HL-60 (cell line): ENCODE results near the gene CRIP1.

Experiments
- CTCF ChIP-seq: IDR thresholded peaks from one replicate; pipeline ENCODE4 v1.5.1; 2011; ENCODE audit warnings: low read length, control low read depth, inconsistent platforms; ENCODE audit not compliant: insufficient read depth
- POLR2AphosphoS5 ChIP-seq: IDR thresholded peaks from 2 replicates; pipeline ENCODE4 v1.6.1; 2012; ENCODE audit warnings: low read depth
- REST ChIP-seq: IDR thresholded peaks from 2 replicates; pipeline ENCODE4 v1.6.1; 2012; ENCODE audit warnings: low read depth; ENCODE audit not compliant: insufficient replicate concordance

DNA sequence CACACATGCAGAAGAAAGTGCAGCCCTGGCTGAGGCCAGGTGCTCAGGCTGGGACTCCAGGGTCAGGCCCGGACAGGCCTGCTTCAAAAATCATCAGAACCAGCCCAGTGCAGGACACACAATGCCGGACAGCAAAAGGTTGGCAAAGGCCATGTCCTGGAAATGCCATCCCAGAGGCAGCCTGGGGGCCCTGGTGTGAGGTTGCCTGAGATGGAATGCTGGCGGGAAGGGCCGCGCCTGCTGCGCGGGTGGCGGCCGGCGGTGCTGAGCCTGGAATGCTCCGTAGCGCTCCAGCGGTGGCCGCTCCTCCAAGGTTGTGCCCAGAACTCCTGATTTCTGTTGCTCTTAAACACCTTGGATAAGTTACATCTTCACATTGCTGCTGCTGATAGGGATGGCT lies 33.7 kb upstream of the CRIP1 start:
- TF ChIP-seq CTCF, result no peak
- TF ChIP-seq POLR2AphosphoS5, result no peak
- TF ChIP-seq REST, result no peak
